ENCODE measurements around the gene GATM. TPM values are rescaled to one million over a fixed set of nuclear protein-coding genes. Genes with fewer than 3 reads are reported as not detected.

GATM gene
- total RNA-seq, 1 donor from 2014 or later: 7.3 TPM

GRCh38 chr15:45414215-45414885 lies 36.0 kb upstream of the GATM start:
- DNase-seq (ENCODE audit: low spot score in 2 of 2, unreplicated experiment in 2 of 2): no peak
- Mint-ChIP-seq H3K27ac (no peak overlapping the region), H3K36me3 (peaks cover 39% of the 10 kb centered on the region), H3K27me3 (ENCODE audit: low read depth) (no peaks in the 10 kb centered on the region), H3K4me1 (no peaks in the 10 kb centered on the region), H3K9me3 (no peaks in the 10 kb centered on the region), H3K4me3 (no peak overlapping the region)
- TF ChIP-seq CTCF (IDR thresholded peaks at IDR 0.05; ENCODE audit: unreplicated experiment): no peak

GRCh38 chr15:45409596-45409995 lies 31.3 kb upstream of the GATM start:
- peaks cover 35% of the 10 kb centered on the region for H3K36me3 Mint-ChIP-seq
- peak overlapping the region; percentile 1 for H3K27ac Mint-ChIP-seq
- no peaks in the 10 kb centered on the region for H3K27me3 Mint-ChIP-seq (ENCODE audit: low read depth)
- DNase-seq (ENCODE audit: low spot score in 2 of 2, unreplicated experiment in 2 of 2): no peak
- no peaks in the 10 kb centered on the region for H3K9me3 Mint-ChIP-seq
- no peak for TF ChIP-seq CTCF (IDR thresholded peaks at IDR 0.05; ENCODE audit: unreplicated experiment)
- H3K4me3 Mint-ChIP-seq: no peak overlapping the region
- H3K4me1 Mint-ChIP-seq: peaks cover 7% of the 10 kb centered on the region

- no peak for TF ChIP-seq CTCF (IDR thresholded peaks at IDR 0.05; ENCODE audit: unreplicated experiment)
- no peak for DNase-seq (ENCODE audit: low spot score in 2 of 2, unreplicated experiment in 2 of 2)
- peaks cover 29% of the 10 kb centered on the region for H3K36me3 Mint-ChIP-seq
These were observed 29.4 kb upstream of the GATM start for GRCh38 chr15:45407786-45408185.

GRCh38 chr15:45402955-45403877 lies 24.9 kb upstream of the GATM start:
- Mint-ChIP-seq H3K4me1 (peaks cover 25% of the 10 kb centered on the region), H3K4me3 (peak overlapping the region; percentile 95), H3K27me3 (ENCODE audit: low read depth) (peaks cover 6% of the 10 kb centered on the region), H3K36me3 (peaks cover 9% of the 10 kb centered on the region), H3K9me3 (no peaks in the 10 kb centered on the region), H3K27ac (peak overlapping the region; percentile 56)
- no peak for TF ChIP-seq CTCF (IDR thresholded peaks at IDR 0.05; ENCODE audit: unreplicated experiment)
- peak; percentile 24 to 43 for DNase-seq (ENCODE audit: low spot score in 2 of 2, unreplicated experiment in 2 of 2)

More at GRCh38 chr15:45407786-45408185, 29.4 kb upstream of the GATM start:
- Mint-ChIP-seq H3K27me3 (ENCODE audit: low read depth) (no peaks in the 10 kb centered on the region), H3K4me3 (no peak overlapping the region), H3K4me1 (peaks cover 16% of the 10 kb centered on the region), H3K9me3 (no peaks in the 10 kb centered on the region), H3K27ac (no peak overlapping the region)

- peak; percentile 18 for TF ChIP-seq CTCF (IDR thresholded peaks at IDR 0.05; ENCODE audit: unreplicated experiment)
- peaks cover 8% of the 10 kb centered on the region for H3K36me3 Mint-ChIP-seq
- H3K27ac Mint-ChIP-seq: peak overlapping the region; percentile 97
- peaks cover 12% of the 10 kb centered on the region for H3K27me3 Mint-ChIP-seq (ENCODE audit: low read depth)
- no peaks in the 10 kb centered on the region for H3K9me3 Mint-ChIP-seq
- H3K4me1 Mint-ChIP-seq: peaks cover 25% of the 10 kb centered on the region
- peak; percentile 90 to 93 for DNase-seq (ENCODE audit: low spot score in 2 of 2, unreplicated experiment in 2 of 2)
- peak overlapping the region; percentile 95 for H3K4me3 Mint-ChIP-seq
These were observed 24.0 kb upstream of the GATM start for GRCh38 chr15:45402162-45402954.

Measured in mesothelial cell of epicardium (in vitro differentiated cells).